ENCODE measurements around the gene ACLY. TPM values are rescaled to one million over a fixed set of nuclear protein-coding genes. Genes with fewer than 3 reads are reported as not detected.

Gene ACLY
- total and polyA plus RNA-seq, 2 of the 13 experiments (the other 11 are each of a cell fraction or from before 2014, with no cell fraction given) = 111 to 218 TPM

GRCh38 chr17:41885733-41886132 lies 33.0 kb downstream of the ACLY start (continued):
- TF ChIP-seq CTCF (CRISPR knock-in tag; IDR thresholded peaks at IDR 0.05) (peak; percentile 69), ZNF17 (CRISPR knock-in tag; IDR thresholded peaks at IDR 0.05) (no peak), SMC3 (IDR thresholded peaks at IDR 0.05; ENCODE audit: low read length) (peak; percentile 46; the same call in 1 of the 2 replicates), YY1 (IDR thresholded peaks at IDR 0.05; ENCODE audit: insufficient read depth, insufficient replicate concordance, low read depth, low read length) (no peak), KLF13 (CRISPR knock-in tag; IDR thresholded peaks at IDR 0.05) (no peak), ZNF687 (CRISPR knock-in tag; IDR thresholded peaks at IDR 0.05) (peak; percentile 33; the same call in 1 of the 2 replicates), RXRA (CRISPR knock-in tag; IDR thresholded peaks at IDR 0.05) (0 out of 2 replicates have a peak, but pooled peaks have one; percentile 13), NFYB (CRISPR knock-in tag; IDR thresholded peaks at IDR 0.05) (no peak), ZMAT3 (CRISPR knock-in tag; conservative IDR thresholded peaks at IDR 0.05) (no peak), ZNF589 (CRISPR knock-in tag; conservative IDR thresholded peaks at IDR 0.05) (no peak), ZFP62 (CRISPR knock-in tag; IDR thresholded peaks at IDR 0.05) (no peak), MATR3 (CRISPR knock-in tag; IDR thresholded peaks at IDR 0.05) (no peak), MIER2 (CRISPR knock-in tag; IDR thresholded peaks at IDR 0.05) (no peak), GATA4 (IDR thresholded peaks at IDR 0.05; ENCODE audit: borderline replicate concordance, low read depth) (no peak), ZBTB25 (CRISPR knock-in tag; IDR thresholded peaks at IDR 0.05) (no peak)
- TF ChIP-seq, protein P1, sequence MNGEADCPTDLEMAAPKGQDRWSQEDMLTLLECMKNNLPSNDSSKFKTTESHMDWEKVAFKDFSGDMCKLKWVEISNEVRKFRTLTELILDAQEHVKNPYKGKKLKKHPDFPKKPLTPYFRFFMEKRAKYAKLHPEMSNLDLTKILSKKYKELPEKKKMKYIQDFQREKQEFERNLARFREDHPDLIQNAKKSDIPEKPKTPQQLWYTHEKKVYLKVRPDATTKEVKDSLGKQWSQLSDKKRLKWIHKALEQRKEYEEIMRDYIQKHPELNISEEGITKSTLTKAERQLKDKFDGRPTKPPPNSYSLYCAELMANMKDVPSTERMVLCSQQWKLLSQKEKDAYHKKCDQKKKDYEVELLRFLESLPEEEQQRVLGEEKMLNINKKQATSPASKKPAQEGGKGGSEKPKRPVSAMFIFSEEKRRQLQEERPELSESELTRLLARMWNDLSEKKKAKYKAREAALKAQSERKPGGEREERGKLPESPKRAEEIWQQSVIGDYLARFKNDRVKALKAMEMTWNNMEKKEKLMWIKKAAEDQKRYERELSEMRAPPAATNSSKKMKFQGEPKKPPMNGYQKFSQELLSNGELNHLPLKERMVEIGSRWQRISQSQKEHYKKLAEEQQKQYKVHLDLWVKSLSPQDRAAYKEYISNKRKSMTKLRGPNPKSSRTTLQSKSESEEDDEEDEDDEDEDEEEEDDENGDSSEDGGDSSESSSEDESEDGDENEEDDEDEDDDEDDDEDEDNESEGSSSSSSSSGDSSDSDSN (CRISPR knock-in tag; IDR thresholded peaks at IDR 0.05) = no peak

Data from HepG2 (cell line).